ENCODE results near the gene NF1. TPM values are rescaled to one million over a fixed set of nuclear protein-coding genes. Genes with fewer than 3 reads are reported as not detected.
"Not testable (repeated sequence)": the region's sequence is repeated elsewhere in the genome, so short reads cannot be mapped to it uniquely, and the experiment has no call there.

Gene NF1
- total RNA-seq, 1 donor from 2014 or later = 22.6 TPM

DNA sequence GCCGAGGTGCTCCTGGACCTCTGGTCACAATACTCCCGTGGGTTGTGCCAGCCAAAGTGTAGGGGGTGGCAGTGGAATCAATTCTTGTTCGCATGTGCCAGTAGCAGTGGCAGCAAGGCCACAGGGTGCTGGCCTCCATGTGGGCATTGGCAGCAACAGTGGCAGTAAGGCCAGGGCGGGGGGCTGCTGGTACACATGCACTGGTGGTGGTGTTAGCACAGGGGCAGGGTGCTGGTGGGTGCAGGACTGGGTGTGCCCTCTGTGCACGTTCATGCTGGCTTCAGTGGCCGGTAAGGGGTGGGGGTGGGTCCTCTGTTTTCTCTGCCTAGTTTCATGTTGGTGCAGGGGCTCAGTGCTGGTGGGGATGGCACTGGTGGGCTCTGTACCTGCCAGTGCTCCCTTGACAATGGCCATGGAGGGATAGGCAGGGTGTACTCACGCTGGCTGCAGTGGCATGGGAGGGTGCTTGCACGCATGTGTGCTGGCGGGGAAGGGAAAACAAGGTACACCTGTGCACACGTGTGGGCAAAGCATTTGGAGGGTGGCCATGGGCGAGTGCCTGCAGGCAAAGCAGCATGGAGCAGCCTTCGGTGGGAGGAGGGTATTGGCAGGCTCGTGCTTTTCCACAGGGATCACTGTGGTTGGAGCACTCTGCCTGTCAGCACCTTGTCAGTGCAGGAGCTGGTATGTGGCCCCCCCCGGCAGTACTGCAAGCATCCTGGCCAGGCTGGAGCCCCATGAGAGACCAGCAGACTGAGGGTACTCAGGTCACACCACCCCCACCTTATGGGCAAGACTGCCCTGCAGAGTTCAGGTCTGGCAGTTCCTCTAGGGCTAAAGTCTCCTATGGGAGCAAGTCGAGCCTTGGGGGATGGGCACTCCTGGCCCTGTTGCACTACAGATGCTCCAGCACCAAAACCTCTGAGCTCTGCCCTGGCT lies 35.8 kb downstream of the NF1 start:
- no peak for DNase-seq (ENCODE audit: low read depth in 2 of 2)

DNA sequence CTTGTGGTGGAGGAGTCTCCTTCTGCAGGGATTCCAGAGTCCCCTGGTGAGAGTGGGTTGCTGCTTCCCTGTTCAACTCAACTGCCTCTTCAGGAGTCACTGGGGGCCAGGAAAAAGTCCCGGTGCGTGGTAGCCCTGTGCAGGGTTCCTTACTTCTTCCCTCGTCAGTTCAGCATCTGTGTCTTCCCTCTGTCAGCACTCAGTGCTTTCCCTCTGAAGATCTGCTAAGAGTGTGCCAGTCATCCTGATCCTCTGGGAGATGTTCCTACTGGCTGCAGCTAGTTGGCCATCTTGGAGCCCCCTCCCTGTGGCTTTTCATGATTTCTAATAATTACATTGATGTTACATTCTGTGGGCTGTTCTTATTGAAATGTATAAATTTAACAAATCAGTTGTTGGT lies 36.5 kb downstream of the NF1 start:
- DNase-seq (ENCODE audit: low read depth in 2 of 2) = no peak

DNA sequence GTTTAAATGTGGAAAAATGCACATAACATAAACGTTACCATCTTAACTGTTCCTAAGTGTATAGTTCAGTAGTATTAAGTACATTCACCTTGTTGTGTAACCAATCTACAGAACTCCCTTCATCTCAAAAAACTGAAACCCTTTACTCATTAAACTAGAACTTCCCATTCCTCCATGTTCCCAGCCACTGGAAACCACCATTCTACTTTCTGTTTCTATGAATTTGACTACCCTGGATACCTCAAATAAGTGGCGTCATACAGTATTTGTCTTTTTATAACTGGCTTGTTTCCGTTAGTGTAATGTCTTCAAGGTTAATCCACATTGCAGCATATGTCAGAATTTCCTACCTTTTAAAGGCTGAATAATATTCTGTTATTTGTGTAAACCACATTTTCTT lies 38.2 kb downstream of the NF1 start:
- no peak for DNase-seq (ENCODE audit: low read depth in 2 of 2)

DNA sequence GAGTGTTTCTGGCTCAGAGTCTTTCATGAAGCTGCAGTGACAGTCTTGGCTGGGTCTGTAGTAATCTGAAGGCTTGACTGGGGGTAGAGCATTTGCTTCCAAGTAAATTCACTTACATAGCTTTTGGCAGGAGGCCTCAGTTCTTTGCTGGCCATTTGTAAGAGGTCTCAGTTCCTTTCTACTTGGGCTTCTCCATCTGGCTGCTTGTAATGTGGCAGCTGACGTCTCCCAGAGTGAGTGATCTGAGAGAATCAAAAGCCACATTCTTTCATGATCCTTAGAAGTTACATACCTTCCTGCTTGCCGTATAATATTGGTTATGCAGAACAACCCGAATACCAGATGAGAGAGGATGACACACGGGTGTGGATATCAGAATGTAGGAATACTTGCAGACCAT lies 39.8 kb downstream of the NF1 start:
- no peak for DNase-seq (ENCODE audit: low read depth in 2 of 2)

DNA sequence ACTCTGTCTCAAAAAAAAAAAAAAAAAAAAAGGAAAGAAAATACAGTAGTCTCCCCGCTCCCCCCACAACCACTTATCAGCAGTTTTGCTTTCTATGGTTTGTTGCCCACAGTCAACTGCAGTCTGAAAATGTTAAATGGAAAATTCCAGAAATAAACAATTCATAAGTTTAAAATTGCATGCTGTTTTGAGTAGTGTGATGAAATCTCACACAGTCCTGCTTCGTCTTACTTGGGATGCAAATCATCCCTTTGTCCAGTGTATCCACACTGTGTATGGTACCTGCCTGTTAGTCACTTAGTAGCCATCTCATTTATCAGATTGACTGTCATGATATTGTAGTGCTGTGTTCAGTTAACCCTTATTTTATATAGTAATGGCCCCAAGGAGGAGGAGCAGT lies 41.5 kb downstream of the NF1 start:
- DNase-seq (ENCODE audit: low read depth in 2 of 2) = no peak

DNA sequence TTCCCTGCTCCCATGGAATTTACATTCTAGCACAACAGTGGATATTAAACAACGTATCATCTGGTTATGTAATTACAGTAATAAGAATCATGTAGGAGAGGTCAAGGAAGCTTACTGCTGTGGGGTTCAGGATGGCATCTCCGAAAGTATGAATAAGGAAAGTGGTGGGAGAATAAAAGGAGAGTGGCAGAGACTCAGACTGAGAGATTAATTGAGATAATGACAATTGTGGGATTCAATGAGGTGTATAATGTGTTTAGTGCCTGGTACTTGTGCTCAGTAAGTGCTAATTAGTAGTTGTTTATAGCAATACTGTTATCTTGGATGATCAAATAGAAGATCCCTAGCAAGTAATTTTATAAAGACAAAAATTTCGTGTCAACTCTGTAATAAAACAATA lies 45.3 kb downstream of the NF1 start:
- DNase-seq (ENCODE audit: low read depth in 2 of 2) = no peak

DNA sequence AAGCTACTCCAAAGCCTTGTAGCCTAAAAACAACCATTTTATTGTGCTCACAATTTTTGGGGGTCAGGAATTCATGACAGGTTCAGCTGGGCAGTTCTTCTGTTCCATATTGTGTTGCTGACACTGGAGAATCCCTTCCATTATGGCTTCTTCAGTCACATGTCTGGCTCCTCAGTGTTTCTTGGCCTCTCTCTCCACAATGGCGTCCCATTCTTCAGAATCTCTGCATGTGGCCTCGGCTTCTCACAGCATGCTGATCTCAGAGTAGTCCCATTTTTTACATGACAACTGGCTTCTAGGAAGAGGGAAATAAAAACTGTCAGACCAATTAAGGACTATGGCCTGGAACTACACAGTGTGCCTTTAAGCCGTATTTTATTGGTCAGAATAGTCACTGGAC lies 49.7 kb downstream of the NF1 start:
- no peak for DNase-seq (ENCODE audit: low read depth in 2 of 2)

DNA sequence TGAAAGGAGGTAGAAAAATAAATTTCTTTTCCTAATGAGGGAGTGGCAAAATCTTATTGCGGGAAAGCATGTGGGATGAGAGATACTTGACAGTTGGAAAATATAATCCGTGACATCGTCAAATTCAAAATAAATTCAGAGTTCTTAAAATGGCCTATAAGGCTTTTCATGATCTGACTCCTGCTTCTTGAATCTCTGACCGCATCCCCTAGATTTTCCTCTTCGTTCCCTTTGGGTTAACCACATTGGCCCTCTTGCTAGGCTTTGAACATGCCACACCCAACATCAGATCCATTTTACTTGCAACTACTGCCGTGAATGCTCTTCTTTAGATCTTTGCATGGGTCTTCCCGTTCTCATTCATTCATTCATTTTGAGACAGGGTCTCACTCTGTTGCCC lies 50.1 kb downstream of the NF1 start:
- DNase-seq (ENCODE audit: low read depth in 2 of 2) = no peak

DNA sequence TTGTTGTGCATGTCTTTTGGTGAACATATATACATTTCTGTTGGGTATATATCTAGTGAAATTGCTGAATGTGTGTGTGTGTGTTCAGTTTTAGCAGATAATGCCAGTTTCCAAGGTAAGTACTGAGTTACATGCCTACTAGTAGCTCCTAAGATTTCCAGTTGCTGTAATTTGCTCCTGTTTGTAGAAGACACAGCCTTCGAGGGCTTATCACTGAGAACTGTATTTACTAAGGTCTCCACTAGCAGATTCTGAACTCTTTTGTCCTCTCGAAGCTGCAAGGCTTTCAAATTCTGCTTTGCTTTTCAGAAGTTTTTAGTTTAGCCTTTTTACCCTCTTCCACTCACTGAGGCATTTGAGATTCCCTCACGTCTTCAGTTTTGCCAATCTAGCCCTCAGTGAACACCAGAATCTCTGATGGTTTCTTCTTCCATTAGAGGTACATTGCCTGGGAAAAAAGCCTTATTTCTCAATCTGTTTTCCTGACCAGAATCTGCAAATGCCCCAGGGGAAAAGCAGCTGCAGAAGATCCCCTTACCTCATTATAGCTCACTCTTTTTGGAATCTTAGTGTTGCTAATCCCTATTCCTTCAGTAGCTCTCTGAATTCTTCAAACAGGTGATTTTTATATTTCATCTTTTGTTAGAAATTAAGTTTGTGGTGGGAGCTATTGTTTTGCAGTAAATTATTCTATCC lies 52.9 kb downstream of the NF1 start:
- DNase-seq (ENCODE audit: low read depth in 2 of 2) = no peak

DNA sequence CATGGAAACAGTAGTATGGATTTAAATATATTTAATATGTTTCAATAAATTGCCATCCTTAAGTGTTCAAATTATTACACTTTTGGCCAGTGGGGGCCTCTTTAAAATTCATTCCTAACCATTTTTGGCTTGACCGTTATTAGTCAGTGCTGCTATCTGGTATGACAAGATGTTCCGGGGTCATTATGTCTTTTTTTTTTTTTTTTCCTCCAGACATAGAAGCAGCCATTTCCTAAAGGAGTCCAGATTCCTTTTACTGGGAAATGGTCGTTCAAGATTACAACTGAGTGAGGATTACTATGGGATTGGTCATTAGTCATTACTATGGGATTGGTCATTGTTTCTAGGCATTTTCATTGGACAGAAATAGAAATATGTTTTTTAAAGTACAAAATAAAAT lies 53.4 kb downstream of the NF1 start:
- no peak for DNase-seq (ENCODE audit: low read depth in 2 of 2)

DNA sequence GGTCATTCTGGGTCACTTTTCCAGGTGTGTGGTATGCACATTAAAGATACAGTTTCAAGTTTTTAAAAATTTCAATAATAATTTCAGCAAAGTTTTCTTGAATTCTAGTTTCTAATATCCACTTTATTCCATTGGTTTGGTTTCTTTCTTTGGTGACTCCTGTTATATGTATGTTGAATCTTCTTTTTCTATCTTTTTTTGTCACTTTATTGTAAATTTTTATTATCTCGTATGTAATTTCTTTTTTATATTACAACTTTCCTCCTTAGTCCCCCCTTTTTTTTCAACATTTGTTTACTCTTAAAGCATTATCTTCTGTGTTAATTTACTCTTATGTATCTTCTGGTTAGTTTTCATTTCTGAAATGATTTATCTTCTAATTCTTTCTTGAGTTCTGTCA lies 57.5 kb downstream of the NF1 start:
- DNase-seq (ENCODE audit: low read depth in 2 of 2) = no peak

DNA sequence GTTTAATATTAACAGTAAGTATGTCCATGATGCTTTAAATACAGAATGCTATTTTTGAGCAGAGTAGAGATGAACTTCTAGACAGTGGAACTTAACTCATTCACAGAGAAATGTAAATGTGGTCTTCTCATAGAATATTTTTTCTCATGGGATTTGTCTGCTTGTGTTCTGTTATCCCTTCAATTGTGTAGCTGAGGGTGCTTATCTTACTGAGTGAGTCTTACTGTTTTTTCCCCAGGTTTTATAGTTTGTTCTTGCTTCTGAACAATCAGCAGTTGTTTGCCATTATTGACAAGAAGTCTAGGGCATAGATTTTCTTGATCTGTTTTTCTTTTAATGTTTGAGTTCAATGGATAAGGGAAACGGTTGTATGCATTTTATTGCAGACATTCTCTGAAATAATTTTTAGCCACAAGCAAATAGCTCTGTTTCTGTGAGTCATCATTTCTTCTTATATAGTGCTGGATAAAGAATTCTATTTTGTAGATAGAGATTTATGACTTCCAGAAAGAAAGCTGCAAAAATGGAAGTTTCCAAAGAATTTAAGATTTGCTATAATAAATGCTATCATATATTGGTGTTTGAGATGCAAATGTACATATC lies 60.5 kb downstream of the NF1 start:
- DNase-seq (ENCODE audit: low read depth in 2 of 2) = no peak

DNA sequence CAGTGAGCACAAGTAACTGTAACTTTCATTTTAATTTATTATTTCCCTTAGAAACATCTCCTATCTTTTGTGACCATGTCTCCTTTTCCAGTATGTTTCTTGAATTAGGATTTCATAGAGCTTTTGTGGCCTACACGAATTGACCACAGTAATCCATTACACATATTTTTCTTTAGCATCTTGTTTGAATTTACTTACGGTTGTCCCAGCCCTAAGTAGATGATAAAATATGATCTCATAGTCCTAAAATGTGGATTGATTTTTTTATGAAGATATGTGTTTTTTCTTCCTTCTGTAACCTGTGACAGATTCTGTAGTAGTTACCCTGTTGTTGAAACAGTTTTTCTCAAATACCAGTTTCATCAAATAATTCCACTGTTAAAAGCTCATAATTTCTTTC lies 61.5 kb downstream of the NF1 start:
- no peak for DNase-seq (ENCODE audit: low read depth in 2 of 2)

DNA sequence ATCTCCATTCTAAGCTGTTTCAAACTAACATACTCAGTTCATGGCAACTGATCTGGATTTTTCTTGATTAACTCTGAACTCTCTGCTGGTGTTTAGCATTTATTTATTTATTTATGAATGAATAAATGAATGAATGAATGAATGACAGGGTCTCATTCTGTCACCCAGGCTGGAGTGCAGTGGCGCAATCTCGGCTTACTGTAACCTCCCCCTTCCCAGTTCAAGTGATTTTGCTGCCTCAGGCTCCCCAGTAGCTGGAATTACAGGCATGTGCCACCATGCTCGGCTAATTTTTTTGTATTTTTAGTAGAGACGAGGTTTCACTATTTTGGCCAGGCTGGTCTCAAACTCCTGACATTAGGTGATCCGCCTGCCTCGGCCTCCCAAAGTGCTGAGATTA lies 62.1 kb downstream of the NF1 start:
- DNase-seq (ENCODE audit: low read depth in 2 of 2) = not testable (repeated sequence)

DNA sequence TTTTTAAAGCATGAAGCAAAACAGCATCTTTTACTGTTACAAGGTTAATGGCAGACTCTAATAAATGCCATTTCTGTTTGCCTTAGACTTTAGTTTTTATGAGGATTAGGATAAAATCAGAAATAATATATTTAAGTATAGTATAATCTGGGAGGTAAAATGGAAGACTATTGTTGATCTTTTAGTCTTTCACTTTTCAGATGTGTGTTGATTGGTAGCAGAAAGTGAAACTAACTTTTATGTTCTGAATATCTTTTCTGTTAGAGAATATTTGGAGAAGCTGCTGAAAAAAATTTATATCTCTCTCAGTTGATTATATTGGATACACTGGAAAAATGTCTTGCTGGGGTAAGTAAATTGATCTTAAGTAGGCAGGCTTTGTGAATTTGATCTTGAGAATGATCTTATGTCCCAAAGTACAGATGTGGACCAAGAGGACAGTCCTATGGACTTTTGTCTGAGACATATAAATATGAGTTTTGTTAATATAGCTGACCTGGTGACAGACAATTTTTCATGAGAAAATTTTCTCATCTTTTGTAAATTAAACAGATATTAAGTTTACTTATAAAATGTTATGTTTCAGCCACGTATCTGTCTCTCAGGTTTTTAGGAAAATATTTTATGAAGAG lies 64.1 kb downstream of the NF1 start:
- DNase-seq (ENCODE audit: low read depth in 2 of 2) = peak in 1 of 2 donors; percentile 14

DNA sequence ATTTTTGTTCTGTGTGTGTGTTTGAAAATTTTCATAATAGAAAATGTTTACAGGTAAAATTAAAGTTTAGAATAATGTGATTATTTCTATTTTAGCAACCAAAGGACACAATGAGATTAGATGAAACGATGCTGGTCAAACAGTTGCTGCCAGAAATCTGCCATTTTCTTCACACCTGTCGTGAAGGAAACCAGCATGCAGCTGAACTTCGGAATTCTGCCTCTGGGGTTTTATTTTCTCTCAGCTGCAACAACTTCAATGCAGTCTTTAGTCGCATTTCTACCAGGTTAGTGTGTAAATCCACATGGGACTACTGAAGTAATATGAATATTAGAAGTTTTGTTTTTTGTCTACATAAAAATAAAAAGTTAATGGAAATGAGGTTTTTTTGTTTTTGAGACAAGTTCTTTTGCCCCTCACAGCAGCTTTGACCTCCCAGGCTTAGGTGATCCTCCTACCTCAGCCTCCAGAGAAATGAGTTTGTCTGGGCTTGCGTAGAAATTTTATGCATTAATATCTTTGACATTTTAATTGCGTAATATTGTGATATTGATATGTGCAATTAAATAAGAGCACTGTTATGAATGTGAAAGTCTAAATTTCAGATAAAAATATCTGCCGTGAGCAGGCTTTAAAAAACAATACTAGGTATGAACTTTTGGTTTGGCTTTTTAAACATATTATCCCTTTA lies 68.5 kb downstream of the NF1 start:
- no peak for DNase-seq (ENCODE audit: low read depth in 2 of 2)

DNA sequence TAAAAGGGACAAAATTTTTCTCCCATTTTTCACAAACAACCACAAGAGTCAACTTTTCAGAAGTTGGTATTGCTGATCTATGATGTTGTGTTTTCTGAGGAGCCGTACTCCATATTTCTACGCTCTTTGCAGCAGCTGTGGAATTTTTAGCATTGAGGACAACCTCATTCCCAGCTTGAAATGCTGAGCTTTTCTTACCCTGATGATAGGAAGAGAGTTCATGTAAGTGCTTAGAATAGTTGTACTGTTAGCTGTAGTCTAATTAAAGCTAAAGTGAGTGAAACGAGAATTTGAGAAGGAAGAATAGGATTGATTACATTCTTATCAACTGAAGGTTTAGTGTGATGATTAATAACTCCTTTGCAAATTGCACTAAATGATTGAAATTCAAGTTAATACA lies 72.3 kb downstream of the NF1 start:
- DNase-seq (ENCODE audit: low read depth in 2 of 2) = no peak

DNA sequence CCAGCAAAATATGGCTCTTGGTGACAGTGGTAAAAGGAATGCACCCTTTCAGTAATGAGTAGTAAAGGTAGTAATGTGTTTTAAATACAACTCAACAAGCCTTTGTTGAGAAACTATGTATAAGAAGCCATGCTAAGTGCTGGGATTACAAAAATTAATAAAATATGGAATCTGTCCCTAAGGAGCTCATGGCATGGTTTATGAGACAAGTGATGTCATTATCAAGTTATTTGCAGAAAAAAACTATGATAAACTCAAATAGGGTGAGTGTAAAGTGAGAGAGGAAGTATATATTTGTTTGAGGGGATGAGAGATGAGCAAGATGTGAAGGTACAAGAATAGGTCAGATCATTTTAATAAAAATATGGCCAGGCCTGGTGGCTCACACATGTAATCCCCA lies 76.9 kb downstream of the NF1 start:
- no peak for DNase-seq (ENCODE audit: low read depth in 2 of 2)

DNA sequence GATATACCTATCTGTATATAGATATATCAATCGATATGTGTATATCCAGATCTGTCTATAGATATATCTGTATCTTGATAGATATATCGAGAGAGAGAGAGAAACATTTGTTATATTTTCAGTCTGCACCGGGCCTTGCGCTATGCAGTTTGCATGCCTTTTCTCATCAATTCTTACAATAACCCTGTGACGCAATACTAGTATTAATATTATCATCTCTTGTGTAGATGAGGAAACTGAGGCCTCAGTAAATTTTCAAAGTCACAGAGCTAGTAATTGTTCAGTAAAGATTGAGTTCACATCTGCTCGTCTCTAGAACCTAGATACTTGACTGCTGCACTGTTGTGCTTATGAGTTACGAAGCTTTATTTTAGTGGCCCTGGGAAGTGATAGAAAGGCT lies 77.6 kb downstream of the NF1 start:
- DNase-seq (ENCODE audit: low read depth in 2 of 2) = no peak

DNA sequence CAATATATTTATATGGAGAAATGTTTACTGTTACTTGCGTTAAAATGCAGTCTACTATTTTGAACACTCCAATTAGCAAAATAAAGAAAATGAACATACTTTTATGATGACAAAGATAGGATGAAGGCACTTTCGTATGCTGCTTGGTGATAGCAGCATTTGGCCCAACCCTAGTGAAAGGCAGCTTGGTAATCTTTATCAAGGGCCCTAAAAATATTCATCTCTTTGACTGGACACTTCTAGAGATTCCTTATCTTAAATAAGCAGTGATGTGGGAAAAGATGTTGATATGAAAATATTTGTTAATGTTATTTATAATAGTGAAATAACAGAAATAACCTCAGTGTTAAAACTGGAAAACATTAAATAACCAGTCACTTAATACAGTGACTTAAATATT lies 79.4 kb downstream of the NF1 start:
- no peak for DNase-seq (ENCODE audit: low read depth in 2 of 2)

DNA sequence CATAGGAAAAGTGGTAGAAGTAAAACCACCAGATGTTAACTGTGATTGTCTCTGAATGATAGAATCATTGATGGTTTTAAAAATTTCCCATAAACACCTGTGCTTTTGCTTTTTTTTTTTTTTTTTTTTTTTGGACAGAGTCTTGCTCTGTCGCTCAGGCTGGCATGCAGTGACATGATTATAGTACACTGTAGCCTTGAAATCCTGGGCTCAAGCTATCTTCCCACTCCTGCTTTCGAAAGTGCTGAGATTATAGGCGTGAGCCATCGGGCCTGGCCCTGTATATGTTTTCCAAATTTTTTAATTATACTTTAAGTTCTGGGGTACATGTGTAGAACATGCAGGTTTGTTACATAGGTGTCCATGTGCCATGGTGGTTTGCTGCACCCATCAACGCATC lies 80.5 kb downstream of the NF1 start:
- DNase-seq (ENCODE audit: low read depth in 2 of 2) = no peak

DNA sequence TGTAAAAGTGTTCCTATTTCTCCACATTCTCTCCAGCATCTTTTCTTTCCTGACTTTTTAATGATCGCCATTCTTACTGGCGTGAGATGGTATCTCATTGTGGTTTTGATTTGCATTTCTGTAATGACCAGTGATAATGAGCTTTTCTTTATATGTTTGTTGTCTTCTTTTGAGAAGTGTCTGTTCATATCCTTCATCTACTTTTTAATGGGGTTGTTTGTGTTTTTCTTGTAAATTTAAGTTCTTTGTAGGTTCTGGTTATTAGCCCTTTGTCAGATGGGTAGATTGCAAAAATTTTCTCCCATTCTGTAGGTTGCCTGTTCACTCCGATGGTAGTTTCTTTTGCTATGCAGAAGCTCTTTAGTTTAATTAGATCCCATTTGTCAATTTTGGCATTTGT lies 81.4 kb downstream of the NF1 start:
- not testable (repeated sequence) for DNase-seq (ENCODE audit: low read depth in 2 of 2)
